IMR-90 (cell line): Measurements from ENCODE around the gene MOV10. TPM values are rescaled to one million over a fixed set of nuclear protein-coding genes. Genes with fewer than 3 reads are reported as not detected.

Experiments
- ATAC-seq: fragments of 200-7000 bp; cut with Tn5 transposase; 2 replicates; pipeline ENCODE4 v1.9.1; 2020; ENCODE audit warnings: low read depth, mild to moderate bottlenecking, moderate library complexity
- Bru-seq: library from RNA; stranded (reverse); fragments of 400-500 nt; gene quantifications from one replicate; lab custom pipeline; 2021; lab: Mats Ljungman, UMichigan
- BruChase-seq, 2 experiments: library from RNA; stranded (reverse); fragments of 400-500 nt; gene quantifications; one replicate each; lab custom pipeline; 2021; lab: Mats Ljungman, UMichigan
- BruUV-seq: library from RNA; stranded (reverse); fragments of 400-500 nt; replicated peaks from 2 replicates; lab custom pipeline; 2021; lab: Mats Ljungman, UMichigan
- CTCF ChIA-PET: fragments of 300-600 bp; formaldehyde crosslinking; extraction: SDS; loops from one replicate; lab custom pipeline; 2021; ENCODE audit warnings: antibody characterized with exemption; lab: Yijun Ruan, JAX
- POLR2A ChIA-PET: fragments of 300-600 bp; sonication (Branson Sonifier 250); formaldehyde crosslinking; loops from one replicate; lab custom pipeline; 2022; ENCODE audit warnings: antibody characterized with exemption; ENCODE audit not compliant: unreplicated experiment; lab: Charles Lee
- DNase-seq: peaks from one replicate; pipeline ENCODE4 v3.0.0; 2013
- H2AFZ ChIP-seq: replicated peaks from 2 replicates; pipeline ENCODE3; 2013; ENCODE audit warnings: low read length, mild to moderate bottlenecking; ENCODE audit not compliant: poor library complexity
- H2AK5ac ChIP-seq: 2 replicates; pipeline ENCODE4 v1.6.1; 2013; ENCODE audit warnings: low read depth, low read length, inconsistent platforms
- H2AK9ac ChIP-seq: replicated peaks from 2 replicates; pipeline ENCODE3; 2013; ENCODE audit warnings: mild to moderate bottlenecking, low read depth, low read length, moderate library complexity; ENCODE audit not compliant: poor library complexity
- H2BK120ac ChIP-seq: 2 replicates; pipeline ENCODE4 v1.6.1; 2013; ENCODE audit warnings: low read depth, low read length, inconsistent platforms
- H2BK15ac ChIP-seq: 3 replicates; pipeline ENCODE4 v1.6.1; 2013; ENCODE audit warnings: low read depth, low read length, inconsistent platforms
- H2BK20ac ChIP-seq: 2 replicates; pipeline ENCODE4 v1.6.1; 2013; ENCODE audit warnings: low read depth, mild to moderate bottlenecking, inconsistent platforms, low read length, moderate library complexity
- H2BK5ac ChIP-seq: 2 replicates; pipeline ENCODE4 v1.6.1; 2013; ENCODE audit warnings: mild to moderate bottlenecking, low read depth, low read length, inconsistent platforms; ENCODE audit not compliant: poor library complexity, severe bottlenecking
- H3K14ac ChIP-seq: replicated peaks from 2 replicates; pipeline ENCODE4 v1.6.1; 2013; ENCODE audit warnings: low read depth, low read length, inconsistent platforms
- H3K18ac ChIP-seq: 2 replicates; pipeline ENCODE4 v1.6.1; 2013; ENCODE audit warnings: low read depth, low read length, control low read depth
- H3K23ac ChIP-seq: 2 replicates; pipeline ENCODE4 v1.6.1; 2013; ENCODE audit warnings: low read depth, low read length, inconsistent platforms
- H3K27ac ChIP-seq: 2 replicates; pipeline ENCODE4 v1.5.1; 2013; ENCODE audit warnings: mild to moderate bottlenecking, control low read depth, low read length; ENCODE audit not compliant: insufficient read depth
- H3K27me3 ChIP-seq: 2 replicates; pipeline ENCODE4 v1.6.1; 2013; ENCODE audit warnings: low read length; ENCODE audit not compliant: control insufficient read depth, insufficient read depth
- H3K36me3 ChIP-seq: 2 replicates; pipeline ENCODE4 v1.6.1; 2013; ENCODE audit warnings: low read length, mixed read lengths; ENCODE audit not compliant: control insufficient read depth, insufficient read depth
- H3K4ac ChIP-seq: 2 replicates; pipeline ENCODE4 v1.6.1; 2013; ENCODE audit warnings: low read depth, low read length, inconsistent platforms
- H3K4me1 ChIP-seq: 2 replicates; pipeline ENCODE4 v1.6.1; 2013; ENCODE audit warnings: low read length, mixed read lengths; ENCODE audit not compliant: control insufficient read depth, insufficient read depth
- H3K4me2 ChIP-seq: 2 replicates; pipeline ENCODE4 v1.6.1; 2013; ENCODE audit warnings: low read depth, mild to moderate bottlenecking, control low read depth, low read length, moderate library complexity
- H3K4me3 ChIP-seq: 2 replicates; pipeline ENCODE4 v1.5.1; 2013; ENCODE audit warnings: low read depth, mild to moderate bottlenecking, control low read depth, low read length, moderate library complexity; ENCODE audit not compliant: insufficient read depth
- H3K56ac ChIP-seq: 2 replicates; pipeline ENCODE4 v1.6.1; 2013; ENCODE audit warnings: low read length, inconsistent platforms; ENCODE audit not compliant: insufficient read depth; ENCODE audit errors: extremely low read depth
- H3K79me1 ChIP-seq, 2 experiments: 2 replicates each; pipeline ENCODE4 v1.6.1; 2013; ENCODE audit warnings: low read length in 2 of 2, inconsistent platforms in 1 of 2, low read depth in 1 of 2
- H3K9ac ChIP-seq: 2 replicates; pipeline ENCODE4 v1.6.1; 2013; ENCODE audit warnings: low read depth, low read length, control low read depth
- H3K9me1 ChIP-seq: 2 replicates; pipeline ENCODE4 v1.6.1; 2013; ENCODE audit warnings: low read length, inconsistent platforms; ENCODE audit not compliant: insufficient read depth
- H3K9me3 ChIP-seq: 2 replicates; pipeline ENCODE4 v1.6.1; 2013; ENCODE audit warnings: low read length; ENCODE audit not compliant: control insufficient read depth, insufficient read depth
- H4K20me1 ChIP-seq: 2 replicates; pipeline ENCODE4 v1.6.1; 2013; ENCODE audit warnings: low read length, inconsistent platforms; ENCODE audit not compliant: insufficient read depth
- H4K5ac ChIP-seq: 2 replicates; pipeline ENCODE4 v1.6.1; 2013; ENCODE audit warnings: mild to moderate bottlenecking, low read depth, low read length, control low read depth
- H4K8ac ChIP-seq, 2 experiments: 2 replicates each; pipeline ENCODE4 v1.6.1; 2013; ENCODE audit warnings: low read depth in 2 of 2, low read length in 2 of 2, control low read depth in 1 of 2, inconsistent platforms in 1 of 2
- H4K91ac ChIP-seq: 2 replicates; pipeline ENCODE4 v1.6.1; 2013; ENCODE audit warnings: low read depth, low read length, inconsistent platforms; ENCODE audit not compliant: insufficient read depth
- CEBPB ChIP-seq: IDR thresholded peaks from 2 replicates; pipeline ENCODE4 v1.6.1; 2012; ENCODE audit warnings: low read depth, low read length, improper control_type of control experiment
- MAZ ChIP-seq: IDR thresholded peaks from 2 replicates; pipeline ENCODE4 v1.6.1; 2012; ENCODE audit warnings: low read depth, mild to moderate bottlenecking, low read length, improper control_type of control experiment, moderate library complexity, borderline replicate concordance
- MXI1 ChIP-seq: IDR thresholded peaks from 2 replicates; pipeline ENCODE4 v1.6.1; 2012; ENCODE audit warnings: low read depth, mild to moderate bottlenecking, low read length, moderate library complexity, borderline replicate concordance
- POLR2A ChIP-seq: IDR thresholded peaks from 2 replicates; pipeline ENCODE4 v1.6.1; 2012; ENCODE audit warnings: mild to moderate bottlenecking, low read depth, low read length
- USF2 ChIP-seq: fragments of 150-350 bp; IDR thresholded peaks from 2 replicates; pipeline ENCODE4 v1.6.1; 2017; ENCODE audit warnings: mild to moderate bottlenecking, antibody characterized with exemption, low read length, low read depth
- WGBS, 2 experiments: methylation state at CpG; one replicate each; pipeline versions ENCODE4 v1.1.5 to v1.1.7; 2013; ENCODE audit warnings: missing lambda C conversion rate in 2 of 2; ENCODE audit not compliant: insufficient read length in 1 of 2; ENCODE audit errors: extremely low coverage in 2 of 2; 5-methylcytosine and 5-hydroxymethylcytosine counted together
- dilution Hi-C: fragments of 300-500 bp; cut with HindIII; formaldehyde crosslinking; loops from one replicate; pipeline ENCODE4 v1.14.3; 2018; ENCODE audit warnings: low sequenced_read_pairs; ENCODE audit not compliant: unreplicated experiment
- in situ Hi-C: fragments of 300-500 bp; cut with MboI; formaldehyde crosslinking; loops from 3 replicates; pipeline ENCODE4 v1.14.3; 2019; ENCODE audit warnings: low sequenced_read_pairs, inconsistent platforms, mixed read lengths
- intact Hi-C: fragments of 100-400 bp; cut with micrococcal nuclease; formaldehyde crosslinking; loops from 2 replicates; pipeline ENCODE4 v1.10.0; 2022
- long read RNA-seq: library from polyadenylated mRNA; unstranded; transcript quantifications from one replicate; pipeline ENCODE4 v2.0.0, GENCODE V29; 2021; ENCODE audit not compliant: unreplicated experiment
- polyA plus RNA-seq, 3 experiments: library from polyadenylated mRNA; depleted of rRNA; stranded (reverse); fragments of >200 nt; gene quantifications; 2 replicates each; pipeline ENCODE4 v1.2.3, GENCODE V29; 2012; ENCODE audit warnings: low replicate concordance in 1 of 3
- total RNA-seq: library from RNA; depleted of rRNA; stranded (reverse); fragments of >200 nt; gene quantifications from 2 replicates; pipeline ENCODE4 v1.2.3, GENCODE V29; 2012; rRNA removed

Gene MOV10
- 33.9 and 36.7 TPM in 2 replicates for total RNA-seq
- 102 and 103 TPM in 2 replicates for polyA plus RNA-seq (2012; rRNA removed)
- polyA plus RNA-seq (2012; cell fraction: cytosol; rRNA removed), result 69.6 and 70.1 TPM in 2 replicates
- 312 and 411 TPM in 2 replicates for polyA plus RNA-seq (2012; cell fraction: nucleus; rRNA removed; ENCODE audit: low replicate concordance)
- Bru-seq, nascent RNA, result percentile 71 among the genes with signal in this experiment
- BruChase-seq, experiment 1, labeled RNA remaining after a 6-hour chase, result percentile 80 among the genes with signal in this experiment
- BruChase-seq, experiment 2, labeled RNA remaining after a 2-hour chase, result percentile 82 among the genes with signal in this experiment
- long read RNA-seq, transcript MOV10-203 (21 exons, 3,552 nt), result major isoform, 27 of 114 reads
- long read RNA-seq, transcript MOV10-204 (21 exons, 3,641 nt), result minor isoform, 12 of 114 reads
- long read RNA-seq, transcript MOV10-201 (20 exons, 3,383 nt), result minor isoform, 15 of 114 reads
- long read RNA-seq, partial matches to known transcripts, result 45 of 114 reads
- long read RNA-seq, other reads (novel, unspliced or antisense), result 13 of 114 reads

GRCh38 chr1:112674440-112674985 is at the start of gene MOV10:
MOV10 (plus strand) TSS chr1:112674659; CDS start chr1:112674913, 254 bp downstream.
- TF ChIP-seq CEBPB (no peak), MXI1 (no peak; the same call in 1 of the 2 replicates), MAZ (peak; percentile 57), POLR2A (peak; percentile 10; the same call in 1 of the 2 replicates), USF2 (no peak)
- Histone ChIP-seq H2BK120ac (peak within 1 kb of the TSS; percentile 78), H3K9me1 (no peaks in the 10 kb centered on the region), H2AFZ (peak within 1 kb of the TSS; percentile 95), H4K91ac (peak within 1 kb of the TSS; percentile 88), H3K4me1 (peaks cover 2% of the 10 kb centered on the region; the same call in 1 of the 2 replicates), H3K56ac (peak within 1 kb of the TSS; percentile 90), H2BK20ac (no peak within 1 kb of the TSS), H3K27me3 (no peaks in the 10 kb centered on the region), H2BK5ac (peak within 1 kb of the TSS; percentile 86), H3K18ac (peak within 1 kb of the TSS; percentile 75), H4K5ac (peak within 1 kb of the TSS; percentile 82), H3K4me3 (peak within 1 kb of the TSS; percentile 71), H4K8ac (peak within 1 kb of the TSS; percentile 81 to 82), H3K23ac (peak within 1 kb of the TSS; percentile 95), H2AK9ac (peak within 1 kb of the TSS; percentile 94), H3K4ac (peak within 1 kb of the TSS; percentile 86), H3K14ac (peak within 1 kb of the TSS; percentile 95), H3K36me3 (peaks cover 2% of the 10 kb centered on the region; the same call in 1 of the 2 replicates), H3K27ac (peak within 1 kb of the TSS; percentile 97), H2AK5ac (peak within 1 kb of the TSS; percentile 62), H4K20me1 (no peaks in the 10 kb centered on the region; the same call in 1 of the 2 replicates), H2BK15ac (peak within 1 kb of the TSS; percentile 53; the same call in 1 of the 3 replicates), H3K79me1 (peaks cover 30 to 63% of the 10 kb centered on the region in 2 experiments), H3K9me3 (no peaks in the 10 kb centered on the region), H3K9ac (peak within 1 kb of the TSS; percentile 89), H3K4me2 (peak within 1 kb of the TSS; percentile 96)
- intact Hi-C loops, result loop anchor here (1.0 to 5.0 kb wide), 4 partner anchors 26 to 283 kb away; partner anchors contain the start of genes CAPZA1 and ST7L
- DNase-seq (peak; percentile 67), ATAC-seq (peak; percentile 71)
- whole genome bisulfite sequencing, 2 experiments, result 0% methylated on average over 10 of the region's 30 CpGs; no CpG with 5 or more reads in 1 of the 2 experiments
- POLR2A ChIA-PET, result interaction anchor here (0.8 to 1.0 kb wide), 2 partner anchors 31 to 56 kb away, joined by 3 read pairs; partner anchors contain the start of gene ST7L
- no TSS peak for BruUV-seq
- in situ Hi-C loops, result no loop called here
- CTCF ChIA-PET, result interaction anchor here (0.6 to 1.9 kb wide), 9 partner anchors 11 to 303 kb away, joined by 3 to 8 read pairs (median 5); no protein-coding TSS in a partner anchor
- dilution Hi-C loops, result no loop called here
